ENCODE data around the gene EPN3. TPM values are rescaled to one million over a fixed set of nuclear protein-coding genes. Genes with fewer than 3 reads are reported as not detected.

The EPN3 gene
- polyA plus RNA-seq, 1 donor from 2014 or later, result not detected

DNA sequence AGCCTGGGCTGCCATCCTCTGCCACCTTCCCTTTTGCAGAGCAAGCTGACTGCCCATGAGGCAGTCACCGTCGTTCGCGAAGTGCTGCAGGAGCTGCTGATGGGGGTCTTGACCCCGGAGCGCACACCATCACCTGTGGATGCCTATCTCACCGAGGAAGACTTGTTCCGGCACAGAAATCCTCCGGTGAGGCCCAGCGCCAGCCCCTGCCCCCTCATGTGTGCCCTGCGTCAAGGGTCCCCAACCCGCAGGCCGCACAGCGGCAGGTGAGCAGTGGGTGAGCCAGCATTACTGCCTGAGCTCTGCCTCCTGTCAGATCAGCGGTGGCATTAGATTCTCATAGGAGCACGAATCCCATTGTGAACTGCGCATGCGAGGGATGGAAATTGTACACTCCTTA, 7.7 kb upstream of the EPN3 start:
- TF ChIP-seq, protein P1, sequence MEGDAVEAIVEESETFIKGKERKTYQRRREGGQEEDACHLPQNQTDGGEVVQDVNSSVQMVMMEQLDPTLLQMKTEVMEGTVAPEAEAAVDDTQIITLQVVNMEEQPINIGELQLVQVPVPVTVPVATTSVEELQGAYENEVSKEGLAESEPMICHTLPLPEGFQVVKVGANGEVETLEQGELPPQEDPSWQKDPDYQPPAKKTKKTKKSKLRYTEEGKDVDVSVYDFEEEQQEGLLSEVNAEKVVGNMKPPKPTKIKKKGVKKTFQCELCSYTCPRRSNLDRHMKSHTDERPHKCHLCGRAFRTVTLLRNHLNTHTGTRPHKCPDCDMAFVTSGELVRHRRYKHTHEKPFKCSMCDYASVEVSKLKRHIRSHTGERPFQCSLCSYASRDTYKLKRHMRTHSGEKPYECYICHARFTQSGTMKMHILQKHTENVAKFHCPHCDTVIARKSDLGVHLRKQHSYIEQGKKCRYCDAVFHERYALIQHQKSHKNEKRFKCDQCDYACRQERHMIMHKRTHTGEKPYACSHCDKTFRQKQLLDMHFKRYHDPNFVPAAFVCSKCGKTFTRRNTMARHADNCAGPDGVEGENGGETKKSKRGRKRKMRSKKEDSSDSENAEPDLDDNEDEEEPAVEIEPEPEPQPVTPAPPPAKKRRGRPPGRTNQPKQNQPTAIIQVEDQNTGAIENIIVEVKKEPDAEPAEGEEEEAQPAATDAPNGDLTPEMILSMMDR (IDR thresholded peaks at IDR 0.05; ENCODE audit: poor library complexity, severe bottlenecking), result no peak
- TF ChIP-seq SMC3 (conservative IDR thresholded peaks at IDR 0.05; ENCODE audit: poor library complexity) (no peak), EP300 (conservative IDR thresholded peaks at IDR 0.05; ENCODE audit: poor library complexity, severe bottlenecking) (no peak), RAD21 (conservative IDR thresholded peaks at IDR 0.05) (no peak), MXI1 (conservative IDR thresholded peaks at IDR 0.05; ENCODE audit: poor library complexity, severe bottlenecking) (no peak)
- TF ChIP-seq, protein P2, sequence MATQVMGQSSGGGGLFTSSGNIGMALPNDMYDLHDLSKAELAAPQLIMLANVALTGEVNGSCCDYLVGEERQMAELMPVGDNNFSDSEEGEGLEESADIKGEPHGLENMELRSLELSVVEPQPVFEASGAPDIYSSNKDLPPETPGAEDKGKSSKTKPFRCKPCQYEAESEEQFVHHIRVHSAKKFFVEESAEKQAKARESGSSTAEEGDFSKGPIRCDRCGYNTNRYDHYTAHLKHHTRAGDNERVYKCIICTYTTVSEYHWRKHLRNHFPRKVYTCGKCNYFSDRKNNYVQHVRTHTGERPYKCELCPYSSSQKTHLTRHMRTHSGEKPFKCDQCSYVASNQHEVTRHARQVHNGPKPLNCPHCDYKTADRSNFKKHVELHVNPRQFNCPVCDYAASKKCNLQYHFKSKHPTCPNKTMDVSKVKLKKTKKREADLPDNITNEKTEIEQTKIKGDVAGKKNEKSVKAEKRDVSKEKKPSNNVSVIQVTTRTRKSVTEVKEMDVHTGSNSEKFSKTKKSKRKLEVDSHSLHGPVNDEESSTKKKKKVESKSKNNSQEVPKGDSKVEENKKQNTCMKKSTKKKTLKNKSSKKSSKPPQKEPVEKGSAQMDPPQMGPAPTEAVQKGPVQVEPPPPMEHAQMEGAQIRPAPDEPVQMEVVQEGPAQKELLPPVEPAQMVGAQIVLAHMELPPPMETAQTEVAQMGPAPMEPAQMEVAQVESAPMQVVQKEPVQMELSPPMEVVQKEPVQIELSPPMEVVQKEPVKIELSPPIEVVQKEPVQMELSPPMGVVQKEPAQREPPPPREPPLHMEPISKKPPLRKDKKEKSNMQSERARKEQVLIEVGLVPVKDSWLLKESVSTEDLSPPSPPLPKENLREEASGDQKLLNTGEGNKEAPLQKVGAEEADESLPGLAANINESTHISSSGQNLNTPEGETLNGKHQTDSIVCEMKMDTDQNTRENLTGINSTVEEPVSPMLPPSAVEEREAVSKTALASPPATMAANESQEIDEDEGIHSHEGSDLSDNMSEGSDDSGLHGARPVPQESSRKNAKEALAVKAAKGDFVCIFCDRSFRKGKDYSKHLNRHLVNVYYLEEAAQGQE (IDR thresholded peaks at IDR 0.05; ENCODE audit: borderline replicate concordance), result no peak
- no peak overlapping the region for H3K4me2 ChIP-seq (ENCODE audit: low read length)

DNA sequence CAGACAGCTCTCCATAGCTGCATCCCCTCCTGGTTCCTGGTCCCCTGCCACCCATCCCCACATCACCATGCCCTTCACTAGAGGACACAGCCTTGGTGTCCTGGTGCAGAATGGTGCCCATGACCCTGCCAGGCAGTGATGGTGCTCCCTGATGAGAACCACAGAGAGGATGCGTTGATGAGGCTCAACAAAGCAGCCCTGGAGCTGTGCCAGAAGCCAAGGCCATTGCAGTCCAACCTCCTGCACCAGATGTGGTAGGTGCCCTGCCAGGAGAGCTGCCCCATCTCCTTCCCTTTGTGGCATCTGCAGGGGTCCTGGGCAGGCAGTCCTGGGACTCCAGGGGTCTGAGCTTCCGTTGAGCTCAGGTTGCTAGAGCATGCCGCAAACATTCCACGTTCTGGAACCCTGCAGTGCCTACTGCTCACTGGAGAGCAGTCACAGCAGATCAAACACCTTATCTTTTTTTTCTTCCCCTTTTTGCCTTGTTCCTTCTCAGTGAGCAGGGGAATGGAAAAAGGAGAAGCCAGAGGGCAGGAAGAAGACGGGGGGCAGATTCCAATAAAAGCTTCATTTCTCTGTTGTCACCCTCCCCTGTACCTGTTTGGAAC, 5.3 kb upstream of the EPN3 start:
- TF ChIP-seq, protein P2 (IDR thresholded peaks at IDR 0.05; ENCODE audit: borderline replicate concordance), result no peak
- TF ChIP-seq RAD21 (conservative IDR thresholded peaks at IDR 0.05) (no peak), TAF1 (IDR thresholded peaks at IDR 0.05; ENCODE audit: low read depth) (no peak), MXI1 (conservative IDR thresholded peaks at IDR 0.05; ENCODE audit: poor library complexity, severe bottlenecking) (no peak), POLR2AphosphoS5 (IDR thresholded peaks at IDR 0.05) (no peak), EZH2 (IDR thresholded peaks at IDR 0.05; ENCODE audit: borderline replicate concordance, insufficient read depth, low read length, poor library complexity, severe bottlenecking) (no peak)
- TF ChIP-seq, protein P1 (IDR thresholded peaks at IDR 0.05; ENCODE audit: poor library complexity, severe bottlenecking), result no peak
- Histone ChIP-seq H3K4me3 (ENCODE audit: low read length) (no peak overlapping the region), H3K9me3 (ENCODE audit: low read length) (no peaks in the 10 kb centered on the region), H3K36me3 (ENCODE audit: insufficient read depth, low read length) (no peaks in the 10 kb centered on the region), H2AFZ (ENCODE audit: low read depth, low read length) (no peak overlapping the region), H3K9ac (ENCODE audit: low read length) (no peak overlapping the region), H3K4me2 (ENCODE audit: low read length) (no peak overlapping the region), H3K9me2 (ENCODE audit: insufficient read depth, low read length) (no peaks in the 10 kb centered on the region), H3K79me2 (replicated peaks; ENCODE audit: insufficient read depth, low read length) (no peaks in the 10 kb centered on the region), H3K27me3 (ENCODE audit: insufficient read depth, low read depth, low read length) (peaks cover 3% of the 10 kb centered on the region), H4K20me1 (ENCODE audit: insufficient read depth) (no peaks in the 10 kb centered on the region), H3F3A (ENCODE audit: insufficient read depth, low read length, poor library complexity, severe bottlenecking) (no peaks in the 10 kb centered on the region), H3K27ac (ENCODE audit: low read length) (no peak overlapping the region)

More for the DNA sequence above, 7.7 kb upstream of the EPN3 start:
- no peak overlapping the region for H3K4me3 ChIP-seq (ENCODE audit: low read length)
- no peak overlapping the region for H3K27ac ChIP-seq (ENCODE audit: low read length)
- H3K36me3 ChIP-seq (ENCODE audit: insufficient read depth, low read length), result no peaks in the 10 kb centered on the region
- no peaks in the 10 kb centered on the region for H3K9me3 ChIP-seq (ENCODE audit: low read length)
- no peaks in the 10 kb centered on the region for H3K79me2 ChIP-seq (replicated peaks; ENCODE audit: insufficient read depth, low read length)
- H3F3A ChIP-seq (ENCODE audit: insufficient read depth, low read length, poor library complexity, severe bottlenecking), result no peaks in the 10 kb centered on the region
- no peak overlapping the region for H3K9ac ChIP-seq (ENCODE audit: low read length)
- H4K20me1 ChIP-seq (ENCODE audit: insufficient read depth), result no peaks in the 10 kb centered on the region
- H2AFZ ChIP-seq (ENCODE audit: low read depth, low read length), result no peak overlapping the region
- H3K27me3 ChIP-seq (ENCODE audit: insufficient read depth, low read depth, low read length), result no peaks in the 10 kb centered on the region
- no peaks in the 10 kb centered on the region for H3K9me2 ChIP-seq (ENCODE audit: insufficient read depth, low read length)
